HG02763 (cell line): ENCODE measurements around the gene USP34.

Experiments
- ATAC-seq: cut with Tn5 transposase; IDR thresholded peaks from one replicate; pipeline ENCODE4 v1.9.1; 2021; ENCODE audit warnings: mild to moderate bottlenecking, moderate library complexity; ENCODE audit not compliant: unreplicated experiment

USP34 gene

GRCh38 chr2:61379521-61379920, 91.4 kb downstream of the USP34 start:
- no peak for ATAC-seq

GRCh38 chr2:61378281-61378680, 92.6 kb downstream of the USP34 start:
- no peak for ATAC-seq

GRCh38 chr2:61377046-61377445, 93.8 kb downstream of the USP34 start:
- no peak for ATAC-seq

GRCh38 chr2:61376211-61376610, 94.7 kb downstream of the USP34 start:
- no peak for ATAC-seq

- no peak for ATAC-seq
Observed at GRCh38 chr2:61371027-61371426, 99.9 kb downstream of the USP34 start.

- no peak for ATAC-seq
Observed at GRCh38 chr2:61368687-61369665, 101.9 kb downstream of the USP34 start.

GRCh38 chr2:61367177-61367576, 103.7 kb downstream of the USP34 start:
- no peak for ATAC-seq

GRCh38 chr2:61363580-61363979, 107.3 kb downstream of the USP34 start:
- no peak for ATAC-seq

- no peak for ATAC-seq
Observed at GRCh38 chr2:61362873-61363272, 108.0 kb downstream of the USP34 start.

GRCh38 chr2:61361068-61361467, 109.8 kb downstream of the USP34 start:
- no peak for ATAC-seq

- no peak for ATAC-seq
Observed at GRCh38 chr2:61359058-61359457, 111.8 kb downstream of the USP34 start.

GRCh38 chr2:61357681-61358080, 113.2 kb downstream of the USP34 start:
- no peak for ATAC-seq

GRCh38 chr2:61356958-61357350, 113.9 kb downstream of the USP34 start:
- no peak for ATAC-seq

- no peak for ATAC-seq
Observed at GRCh38 chr2:61356261-61356957, 114.5 kb downstream of the USP34 start.

GRCh38 chr2:61354543-61355197, 116.2 kb downstream of the USP34 start:
- ATAC-seq: no peak

GRCh38 chr2:61353909-61354308, 117.0 kb downstream of the USP34 start:
- ATAC-seq: no peak

- no peak for ATAC-seq
Observed at GRCh38 chr2:61350777-61351176, 120.1 kb downstream of the USP34 start.

- no peak for ATAC-seq
Observed at GRCh38 chr2:61343141-61343540, 127.7 kb downstream of the USP34 start.

- ATAC-seq: no peak
Observed at GRCh38 chr2:61340242-61340641, 130.6 kb downstream of the USP34 start.

- no peak for ATAC-seq
Observed at GRCh38 chr2:61338447-61338846, 132.4 kb downstream of the USP34 start.

GRCh38 chr2:61335187-61335586, 135.7 kb downstream of the USP34 start:
- ATAC-seq: no peak

GRCh38 chr2:61334466-61334865, 136.4 kb downstream of the USP34 start:
- no peak for ATAC-seq
